OCI-LY7 (cell line): ENCODE measurements around the gene ZFP90.

Experiments used
- CTCF ChIP-seq: fragments of 200-600 bp; sonication (generic); conservative IDR thresholded peaks from 2 replicates; pipeline ENCODE4 v1.5.1; 2014; ENCODE audit warnings: mild to moderate bottlenecking, antibody characterized with exemption, low read length, moderate library complexity, mixed read lengths
- EZH2phosphoT487 ChIP-seq: fragments of 200-600 bp; sonication (generic); IDR thresholded peaks from 2 replicates; pipeline ENCODE4 v1.6.1; 2018; ENCODE audit warnings: low read depth, borderline replicate concordance, mild to moderate bottlenecking, mixed run types, antibody characterized with exemption, low read length, moderate library complexity, mixed read lengths

DNA sequence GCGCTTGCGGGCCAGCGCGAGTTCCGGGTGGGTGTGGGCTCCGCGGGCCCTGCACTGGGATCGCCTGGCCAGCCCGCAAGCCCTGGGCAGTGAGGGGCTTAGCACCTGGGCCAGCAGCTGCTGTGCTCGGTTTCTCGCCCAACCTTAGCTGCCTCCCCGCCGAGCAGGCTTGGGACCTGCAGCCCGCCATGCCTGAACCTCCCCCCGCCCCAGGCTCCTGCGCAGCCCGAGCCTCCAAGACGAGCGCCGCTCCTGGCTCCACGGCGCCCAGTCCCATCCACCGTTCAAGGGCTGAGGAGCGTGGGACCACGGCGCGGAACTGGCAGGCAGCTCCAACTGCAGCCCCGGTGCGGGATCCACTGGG lies 12.3 kb upstream of the ZFP90 start:
- TF ChIP-seq CTCF, result no peak
- TF ChIP-seq EZH2phosphoT487, result no peak
